AG09309 (cell line): ENCODE data around the gene MYLIP.

Experiments used
- DNase-seq: peaks from one replicate; pipeline ENCODE4 v3.0.0-alpha.2; 2010; ENCODE audit warnings: low read depth
- H3K4me3 ChIP-seq: 2 replicates; pipeline ENCODE4 v1.5.1; 2011; ENCODE audit warnings: mild to moderate bottlenecking, low read depth, low read length, moderate library complexity; ENCODE audit not compliant: control insufficient read depth
- CTCF ChIP-seq: IDR thresholded peaks from 2 replicates; pipeline ENCODE4 v1.5.1; 2011; ENCODE audit warnings: mild to moderate bottlenecking, low read depth, low read length, inconsistent platforms; ENCODE audit not compliant: insufficient read depth, control insufficient read depth; ENCODE audit errors: missing control alignments

The MYLIP gene

GRCh38 chr6:16180696-16181438, 52.0 kb downstream of the MYLIP start:
- DNase-seq, result no peak
- no peak overlapping the region for H3K4me3 ChIP-seq
- no peak for TF ChIP-seq CTCF

GRCh38 chr6:16181439-16182297, 52.8 kb downstream of the MYLIP start:
- DNase-seq, result no peak
- H3K4me3 ChIP-seq, result no peak overlapping the region
- no peak for TF ChIP-seq CTCF

- peak; percentile 56 for TF ChIP-seq CTCF
- peak; percentile 59 for DNase-seq
- no peak overlapping the region for H3K4me3 ChIP-seq
Observed at GRCh38 chr6:16183187-16183664, 54.3 kb downstream of the MYLIP start.

DNA sequence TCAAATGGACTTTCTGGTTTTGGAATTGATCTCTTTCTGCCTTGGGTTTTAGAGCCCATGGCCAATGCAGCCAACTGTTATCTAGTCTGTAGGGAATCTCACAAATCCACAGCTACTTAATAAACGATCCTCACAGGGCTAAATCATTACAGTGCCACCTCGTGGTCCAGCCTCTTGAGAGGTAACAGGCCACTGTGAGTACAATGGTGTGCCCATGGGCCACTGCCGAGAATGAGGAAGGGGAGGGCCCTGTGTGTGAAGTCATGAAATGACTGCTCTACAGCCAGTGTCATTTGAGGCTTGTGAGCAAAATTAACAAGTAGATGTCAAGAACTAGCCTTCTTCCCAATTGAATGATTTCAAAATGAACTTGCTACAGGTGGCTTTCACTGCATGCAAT, 55.2 kb downstream of the MYLIP start:
- no peak overlapping the region for H3K4me3 ChIP-seq
- TF ChIP-seq CTCF, result peak; percentile 34
- DNase-seq, result no peak

DNA sequence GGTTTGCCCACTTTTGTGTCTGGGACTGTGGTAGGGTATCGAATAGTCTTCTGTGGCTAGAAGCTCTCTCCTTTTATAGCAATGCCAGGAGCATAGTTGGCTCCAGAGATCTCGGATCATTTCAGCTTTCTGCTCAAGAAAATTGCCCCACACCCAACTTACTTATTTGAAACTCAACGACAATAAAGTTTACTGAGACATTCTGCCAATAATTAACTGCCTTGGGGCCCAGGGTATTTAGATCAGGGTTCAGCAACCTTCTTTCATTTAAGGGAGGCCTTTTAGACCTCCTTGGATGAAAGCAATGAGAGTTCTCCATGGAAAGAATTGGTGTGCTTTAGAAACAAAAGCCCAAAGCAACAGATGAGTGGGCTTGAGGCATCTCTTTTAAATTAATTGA, 55.7 kb downstream of the MYLIP start:
- TF ChIP-seq CTCF, result no peak
- no peak for DNase-seq
- no peak overlapping the region for H3K4me3 ChIP-seq

- no peak for DNase-seq
- no peak overlapping the region for H3K4me3 ChIP-seq
- TF ChIP-seq CTCF, result no peak
Observed at GRCh38 chr6:16187176-16187575, 58.3 kb downstream of the MYLIP start.
